Right atrium auricular region (tissue), 2 donors: Measurements from ENCODE around the gene FEZ2. TPM values are rescaled to one million over a fixed set of nuclear protein-coding genes. Genes with fewer than 3 reads are reported as not detected.

Source experiments
- DNase-seq: peaks from one replicate; pipeline ENCODE4 v3.0.0-alpha.2; 2019; ENCODE audit warnings: low spot score
- H3K27ac ChIP-seq, 2 donors: fragments of 200-600 bp; sonication (generic); 1 replicate in 1 of 2; 2 replicates in 1 of 2; pipeline ENCODE4 v1.5.1; 2016 to 2019
- H3K27me3 ChIP-seq, 2 donors: fragments of 200-600 bp; sonication (generic); one replicate each; pipeline versions ENCODE4 v1.5.1 to v1.6.0; 2017 to 2019
- H3K36me3 ChIP-seq: fragments of 200-600 bp; sonication (generic); one replicate; pipeline ENCODE4 v1.5.1; 2016
- H3K4me1 ChIP-seq, 2 donors: fragments of 200-600 bp; sonication (generic); one replicate each; pipeline versions ENCODE4 v1.5.1 to v1.6.0; 2017 to 2019
- H3K4me3 ChIP-seq, 2 donors: fragments of 200-600 bp; sonication (generic); 1 replicate in 1 of 2; 2 replicates in 1 of 2; pipeline ENCODE4 v1.5.1; 2017 to 2019; ENCODE audit warnings: mild to moderate bottlenecking in 1 of 2, moderate library complexity in 1 of 2
- H3K9me3 ChIP-seq, 2 donors: fragments of 200-600 bp; sonication (generic); one replicate each; pipeline ENCODE4 v1.5.1; 2019
- total RNA-seq, 2 donors: library from RNA; depleted of rRNA; stranded (reverse); fragments of >200 nt; gene quantifications; one replicate each; pipeline ENCODE4 v1.1.0, GENCODE V29; 2016
- TF ChIP-seq, protein P1 (sequence below), 2 donors: fragments of 200-600 bp; sonication (generic); IDR thresholded peaks; one replicate each; pipeline ENCODE4 v1.5.1; 2019; ENCODE audit warnings: antibody characterized with exemption in 2 of 2

FEZ2 gene
- total RNA-seq, 2 donors from 2014 or later = 30.3 to 81.5 TPM

DNA sequence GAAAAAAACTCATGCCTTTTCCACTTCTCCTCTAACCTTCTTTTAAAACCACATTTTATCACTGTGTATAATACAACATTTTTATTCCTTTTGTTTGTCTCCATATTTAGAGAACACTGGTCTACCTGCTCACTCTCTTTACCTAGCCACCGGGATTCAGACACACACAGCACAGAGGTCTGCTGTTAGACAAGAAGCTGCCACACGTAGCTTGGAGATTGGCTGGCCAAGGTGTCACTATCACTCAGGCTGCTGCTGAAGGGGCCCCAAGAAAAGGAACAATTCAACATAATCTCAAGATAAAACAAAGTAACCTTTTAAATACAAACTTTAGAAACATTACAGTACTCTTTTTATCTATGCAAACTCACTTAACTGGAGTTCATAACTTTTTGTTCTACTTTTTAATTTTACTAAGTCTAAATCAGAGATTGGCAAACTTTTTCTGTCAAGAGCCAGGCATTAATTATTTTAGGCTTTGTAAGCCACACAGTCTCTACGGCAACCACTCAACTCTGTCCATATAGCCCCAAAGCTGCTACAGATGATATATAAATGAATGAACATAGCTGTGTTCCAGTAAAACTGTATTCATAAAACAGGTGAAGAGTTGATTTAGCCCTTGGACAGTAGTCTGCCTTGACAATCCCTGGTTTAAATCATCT, 25.8 kb downstream of the FEZ2 start:
- H3K36me3 ChIP-seq = peaks cover 5% of the 10 kb centered on the region
- H3K27ac ChIP-seq = no peak overlapping the region

DNA sequence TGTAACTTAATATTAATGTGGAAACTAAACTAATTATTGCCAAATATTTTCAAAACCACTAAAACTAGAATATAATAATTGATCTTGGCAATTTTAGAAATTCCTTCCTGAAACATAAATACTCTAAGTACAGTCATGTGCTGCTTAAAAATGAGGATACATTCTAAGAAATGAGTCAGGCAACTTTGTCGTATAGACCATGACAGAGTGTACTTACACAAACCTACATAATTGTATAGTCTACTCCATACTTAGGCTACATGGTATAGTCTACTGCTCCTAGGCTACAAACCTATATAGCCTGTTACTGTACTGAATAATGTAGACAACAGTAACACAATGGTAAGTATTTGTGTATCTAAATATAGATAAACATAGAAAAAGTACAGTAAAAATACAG, 27.6 kb downstream of the FEZ2 start:
- Histone ChIP-seq H3K27me3 (no peaks in the 10 kb centered on the region), H3K27ac (no peak overlapping the region), H3K4me3 (no peak overlapping the region), H3K4me1 (no peaks in the 10 kb centered on the region), H3K9me3 (no peaks in the 10 kb centered on the region), H3K36me3 (no peaks in the 10 kb centered on the region)
- TF ChIP-seq, protein P1, sequence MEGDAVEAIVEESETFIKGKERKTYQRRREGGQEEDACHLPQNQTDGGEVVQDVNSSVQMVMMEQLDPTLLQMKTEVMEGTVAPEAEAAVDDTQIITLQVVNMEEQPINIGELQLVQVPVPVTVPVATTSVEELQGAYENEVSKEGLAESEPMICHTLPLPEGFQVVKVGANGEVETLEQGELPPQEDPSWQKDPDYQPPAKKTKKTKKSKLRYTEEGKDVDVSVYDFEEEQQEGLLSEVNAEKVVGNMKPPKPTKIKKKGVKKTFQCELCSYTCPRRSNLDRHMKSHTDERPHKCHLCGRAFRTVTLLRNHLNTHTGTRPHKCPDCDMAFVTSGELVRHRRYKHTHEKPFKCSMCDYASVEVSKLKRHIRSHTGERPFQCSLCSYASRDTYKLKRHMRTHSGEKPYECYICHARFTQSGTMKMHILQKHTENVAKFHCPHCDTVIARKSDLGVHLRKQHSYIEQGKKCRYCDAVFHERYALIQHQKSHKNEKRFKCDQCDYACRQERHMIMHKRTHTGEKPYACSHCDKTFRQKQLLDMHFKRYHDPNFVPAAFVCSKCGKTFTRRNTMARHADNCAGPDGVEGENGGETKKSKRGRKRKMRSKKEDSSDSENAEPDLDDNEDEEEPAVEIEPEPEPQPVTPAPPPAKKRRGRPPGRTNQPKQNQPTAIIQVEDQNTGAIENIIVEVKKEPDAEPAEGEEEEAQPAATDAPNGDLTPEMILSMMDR (IDR thresholded peaks at IDR 0.05) = no peak
- no peak for DNase-seq

More for the DNA sequence above, 25.8 kb downstream of the FEZ2 start:
- TF ChIP-seq, protein P1 (IDR thresholded peaks at IDR 0.05) = no peak
- DNase-seq = no peak
- H3K4me1 ChIP-seq = no peaks in the 10 kb centered on the region
- no peaks in the 10 kb centered on the region for H3K9me3 ChIP-seq
- no peak overlapping the region for H3K4me3 ChIP-seq
- H3K27me3 ChIP-seq = no peaks in the 10 kb centered on the region

DNA sequence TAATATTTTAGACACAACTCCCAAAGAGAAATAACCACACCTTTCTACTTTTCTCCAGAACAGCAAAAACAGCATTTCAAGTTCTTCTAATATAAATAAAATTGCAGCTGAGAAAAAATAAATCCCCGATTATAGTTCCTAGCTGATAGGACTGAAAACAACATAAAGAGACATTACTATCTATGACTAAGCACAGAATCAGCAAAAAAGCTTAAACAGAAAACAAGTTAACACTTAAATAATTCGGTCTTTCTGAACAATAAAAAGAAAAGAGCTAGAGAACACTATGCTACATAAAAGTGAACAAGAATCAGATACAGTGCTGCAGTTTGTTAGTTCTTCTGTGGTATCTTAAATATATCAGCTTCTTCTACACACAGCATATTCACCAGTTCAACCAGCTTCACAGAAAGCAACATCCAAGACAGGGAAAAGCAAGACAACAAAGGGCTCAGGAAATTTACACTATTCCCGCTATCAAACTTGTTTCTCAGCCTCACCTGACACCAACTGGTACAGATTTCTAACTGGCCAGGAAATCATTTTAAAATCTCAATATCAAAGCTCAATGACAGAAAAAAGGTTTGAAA, 28.6 kb downstream of the FEZ2 start:
- no peak for DNase-seq
- H3K4me3 ChIP-seq = no peak overlapping the region
- no peaks in the 10 kb centered on the region for H3K36me3 ChIP-seq
- no peaks in the 10 kb centered on the region for H3K9me3 ChIP-seq
- H3K4me1 ChIP-seq = no peaks in the 10 kb centered on the region
- H3K27ac ChIP-seq = no peak overlapping the region
- TF ChIP-seq, protein P1 (IDR thresholded peaks at IDR 0.05) = no peak
- no peaks in the 10 kb centered on the region for H3K27me3 ChIP-seq

DNA sequence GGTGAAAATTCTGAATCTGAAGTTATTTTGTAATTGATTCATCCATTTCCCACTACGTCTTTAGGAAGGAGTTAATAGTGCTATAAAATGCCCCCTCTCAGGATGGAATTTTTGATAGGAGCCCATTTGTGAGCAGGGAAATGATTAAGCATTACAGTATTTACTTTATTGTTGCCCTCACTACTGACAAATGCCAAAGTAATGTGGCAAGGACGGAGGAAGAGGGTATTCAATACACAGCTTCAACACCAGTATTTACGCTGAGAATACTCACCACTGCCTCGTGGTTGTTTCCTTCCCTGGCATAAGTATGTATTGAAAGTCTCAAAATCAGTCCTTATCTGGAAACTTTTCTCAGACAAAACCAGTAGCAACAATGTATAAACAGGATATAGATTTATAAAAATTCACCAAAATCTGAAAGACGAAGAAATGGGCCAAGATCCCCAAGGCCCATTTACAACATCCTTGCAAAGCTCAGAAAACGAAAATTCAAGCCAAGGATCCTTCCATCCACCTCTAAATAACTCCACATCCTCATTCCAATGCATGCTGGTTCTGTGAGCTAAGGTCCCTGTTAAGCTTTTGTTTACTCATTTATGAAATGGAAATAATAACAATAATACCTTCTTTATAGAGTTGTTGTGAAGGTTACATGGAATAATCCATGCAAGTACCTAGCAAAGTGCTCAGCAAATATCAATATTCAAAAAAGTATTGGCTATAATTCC, 29.3 kb downstream of the FEZ2 start:
- no peaks in the 10 kb centered on the region for H3K4me1 ChIP-seq
- no peak for DNase-seq
- TF ChIP-seq, protein P1 (IDR thresholded peaks at IDR 0.05) = no peak
- H3K36me3 ChIP-seq = no peaks in the 10 kb centered on the region
- H3K27ac ChIP-seq = no peak overlapping the region
- no peak overlapping the region for H3K4me3 ChIP-seq
- H3K27me3 ChIP-seq = no peaks in the 10 kb centered on the region
- H3K9me3 ChIP-seq = no peaks in the 10 kb centered on the region

DNA sequence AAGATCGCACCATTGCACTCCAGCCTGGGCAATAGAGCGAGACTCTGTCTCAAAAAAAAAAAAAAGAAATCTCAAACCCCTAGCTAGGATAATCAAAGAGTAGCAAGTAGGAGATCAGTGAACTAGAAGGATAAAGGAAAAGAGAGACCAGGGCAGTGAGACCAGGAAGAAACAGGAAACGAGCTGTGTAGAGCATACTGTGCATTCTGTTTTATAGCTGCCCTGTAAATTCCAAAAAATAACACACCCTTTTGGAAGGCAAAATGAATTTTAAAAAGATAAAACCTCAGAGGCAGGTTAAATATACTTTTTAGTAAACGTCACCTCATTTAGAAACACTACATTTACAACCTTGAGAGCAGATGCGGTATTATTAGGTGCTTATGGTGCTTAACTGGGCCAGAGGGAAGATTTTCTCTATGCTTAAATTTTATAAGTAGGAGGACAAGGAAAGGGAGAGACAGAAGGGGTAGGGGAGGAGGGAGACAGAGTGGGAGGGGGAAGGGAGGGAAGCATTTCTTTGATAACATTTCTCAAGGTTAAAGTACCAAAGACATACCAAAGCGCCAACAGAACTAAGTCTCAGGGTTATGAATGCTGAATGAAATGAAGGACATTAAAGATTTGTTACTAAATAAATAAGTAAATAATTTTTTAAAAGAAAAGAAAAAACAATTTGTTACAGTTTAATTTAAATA, 30.1 kb downstream of the FEZ2 start:
- Histone ChIP-seq H3K9me3 (no peaks in the 10 kb centered on the region), H3K4me3 (no peak overlapping the region), H3K27ac (no peak overlapping the region), H3K27me3 (no peaks in the 10 kb centered on the region), H3K36me3 (no peaks in the 10 kb centered on the region), H3K4me1 (no peaks in the 10 kb centered on the region)
- no peak for DNase-seq
- TF ChIP-seq, protein P1 (IDR thresholded peaks at IDR 0.05) = no peak
